Spleen (tissue), 11 donors: ENCODE results near the gene CUX1. TPM values are rescaled to one million over a fixed set of nuclear protein-coding genes. Genes with fewer than 3 reads are reported as not detected.

Experiments used
- DNase-seq: peaks from one replicate; pipeline ENCODE4 v3.0.0-alpha.2; 2020
- H3K27ac ChIP-seq, 8 donors: fragments of 200-600 bp; sonication (generic) in 7 of 8; 1 replicate in 4 of 8; 2 replicates in 4 of 8; pipeline versions ENCODE4 v1.5.0 to v1.8.0; 2016 to 2021; ENCODE audit warnings: inconsistent platforms in 4 of 8, mild to moderate bottlenecking in 4 of 8, moderate library complexity in 1 of 8
- H3K27me3 ChIP-seq, 7 donors: fragments of 200-600 bp; sonication (generic) in 6 of 7; replicated peaks in 1 of 7; 1 replicate in 4 of 7; 2 replicates in 3 of 7; pipeline versions ENCODE4 v1.5.0 to v1.8.0; 2016 to 2021; ENCODE audit warnings: inconsistent platforms in 3 of 7, mild to moderate bottlenecking in 1 of 7
- H3K36me3 ChIP-seq, 6 donors: fragments of 200-600 bp; sonication (generic) in 5 of 6; 1 replicate in 4 of 6; 2 replicates in 2 of 6; pipeline versions ENCODE4 v1.5.0 to v1.8.0; 2016 to 2021; ENCODE audit warnings: inconsistent platforms in 2 of 6
- H3K4me1 ChIP-seq, 6 donors: fragments of 200-600 bp; sonication (generic) in 5 of 6; 1 replicate in 3 of 6; 2 replicates in 3 of 6; pipeline versions ENCODE4 v1.5.0 to v1.8.0; 2016 to 2021; ENCODE audit warnings: inconsistent platforms in 3 of 6
- H3K4me3 ChIP-seq, 8 donors: fragments of 200-600 bp; sonication (generic) in 7 of 8; 1 replicate in 4 of 8; 2 replicates in 4 of 8; pipeline versions ENCODE4 v1.5.0 to v1.8.0; 2016 to 2021; ENCODE audit warnings: inconsistent platforms in 4 of 8, mild to moderate bottlenecking in 4 of 8, moderate library complexity in 2 of 8
- H3K9me3 ChIP-seq, 8 donors: fragments of 200-600 bp; sonication (generic) in 7 of 8; 1 replicate in 4 of 8; 2 replicates in 4 of 8; pipeline versions ENCODE4 v1.5.0 to v1.8.0; 2016 to 2021; ENCODE audit warnings: inconsistent platforms in 4 of 8
- CTCF ChIP-seq, 11 experiments: fragments of 200-600 bp in 7 of 11; fragments of 450-650 bp in 4 of 11; sonication (generic) in 4 of 11; IDR thresholded peaks in 8 of 11; conservative IDR thresholded peaks in 3 of 11; 1 replicate in 7 of 11; 2 replicates in 4 of 11; pipeline versions ENCODE4 v1.4.0 to v1.8.0; 2016 to 2021; ENCODE audit warnings: antibody characterized with exemption in 11 of 11, inconsistent platforms in 4 of 11, mild to moderate bottlenecking in 1 of 11
- POLR2A ChIP-seq, 3 donors: fragments of 450-650 bp; IDR thresholded peaks; one replicate each; pipeline ENCODE4 v1.5.1; 2017; ENCODE audit warnings: antibody characterized with exemption in 3 of 3, mild to moderate bottlenecking in 1 of 3
- POLR2AphosphoS5 ChIP-seq, 3 donors: sonication (generic); formaldehyde crosslinking; IDR thresholded peaks; one replicate each; pipeline ENCODE4 v1.5.1; 2017; ENCODE audit warnings: antibody characterized with exemption in 3 of 3
- WGBS, 5 donors: extraction: QIAGEN DNeasy Blood & Tissue Kit in 3 of 5; methylation state at CpG; one replicate each; pipeline versions ENCODE4 v1.1.5 to v1.1.7; 2013 to 2018; 5-methylcytosine and 5-hydroxymethylcytosine counted together
- intact Hi-C: fragments of 100-400 bp; cut with DNase I; formaldehyde crosslinking; loops from one replicate; pipeline ENCODE4 v1.15.0; 2023; ENCODE audit warnings: low total_unique reads
- polyA plus RNA-seq, 3 donors: library from polyadenylated mRNA; stranded (reverse); fragments of 200-250 nt; gene quantifications; one replicate each; pipeline ENCODE4 v1.2.1, GENCODE V29; 2013
- total RNA-seq, 7 donors: library from RNA; depleted of rRNA in 3 of 7; stranded (reverse); fragments of >200 nt in 3 of 7; fragmentation: NEBNext Ultra II Directional in 4 of 7; extraction: Animal tissue kit (Norgen Biotek cat#: 25700) in 4 of 7; gene quantifications; one replicate each; pipeline versions ENCODE4 v1.1.0 to v1.2.1, GENCODE V29; 2016 to 2021
- donor health status: healthy with polysubstance abuse.
- donor health status: DM: no; HTN: no; CAD: no; lungs with moderate emphysema.
- donor health status: DM: no; HTN: no; CAD: no.
- donor health status: Bipolar disorder and iron deficiency.
- donor health status: healthy.
- donor health status: DM: no; HTN: no; CAD: no.
- donor health status: DM: yes; HTN: yes; CAD: no.

The CUX1 gene
- total and polyA plus RNA-seq, 10 donors = 9.1 to 95.8 (median 61.9) TPM

GRCh38 chr7:102208826-102209225 lies 391.4 kb downstream of the CUX1 start:
- H3K4me1 ChIP-seq = no peaks in the 10 kb centered on the region
- H3K4me3 ChIP-seq = no peak overlapping the region
- TF ChIP-seq POLR2A (IDR thresholded peaks at IDR 0.05) (no peak), POLR2AphosphoS5 (IDR thresholded peaks at IDR 0.05) (no peak), CTCF (IDR thresholded peaks at IDR 0.05 in 8 of 11, conservative IDR thresholded peaks at IDR 0.05 in 3 of 11) (no peak)
- intact Hi-C loops = no loop called here
- no peak overlapping the region for H3K27ac ChIP-seq
- no peaks in the 10 kb centered on the region for H3K27me3 ChIP-seq
- 82 to 97% (median 89%) methylated on average over 14 of the region's 14 CpGs for WGBS, 5 donors
- DNase-seq = no peak
- H3K9me3 ChIP-seq = no peaks in the 10 kb centered on the region
- H3K36me3 ChIP-seq = peaks cover 0 to 100% (median 43%) of the 10 kb centered on the region in 6 donors

GRCh38 chr7:102210787-102211186 lies 393.4 kb downstream of the CUX1 start:
- Histone ChIP-seq H3K27me3 (no peaks in the 10 kb centered on the region), H3K4me3 (no peak overlapping the region), H3K4me1 (no peaks in the 10 kb centered on the region), H3K27ac (no peak overlapping the region), H3K9me3 (no peaks in the 10 kb centered on the region), H3K36me3 (peaks cover 0 to 100% (median 24%) of the 10 kb centered on the region in 6 donors)
- intact Hi-C loops = no loop called here
- WGBS, 5 donors = 87 to 94% (median 92%) methylated on average over 13 of the region's 13 CpGs
- no peak for DNase-seq
- TF ChIP-seq CTCF (IDR thresholded peaks at IDR 0.05 in 8 of 11, conservative IDR thresholded peaks at IDR 0.05 in 3 of 11) (no peak), POLR2AphosphoS5 (IDR thresholded peaks at IDR 0.05) (no peak), POLR2A (IDR thresholded peaks at IDR 0.05) (no peak)

- TF ChIP-seq CTCF (IDR thresholded peaks at IDR 0.05 in 8 of 11, conservative IDR thresholded peaks at IDR 0.05 in 3 of 11) = no peak
- no peak for TF ChIP-seq POLR2A (IDR thresholded peaks at IDR 0.05)
- TF ChIP-seq POLR2AphosphoS5 (IDR thresholded peaks at IDR 0.05) = no peak
- Histone ChIP-seq H3K9me3 (no peaks in the 10 kb centered on the region), H3K36me3 (peaks cover 0 to 94% (median 14%) of the 10 kb centered on the region in 6 donors), H3K27ac (no peak overlapping the region), H3K4me1 (no peaks in the 10 kb centered on the region), H3K4me3 (no peak overlapping the region), H3K27me3 (no peaks in the 10 kb centered on the region)
- WGBS, 5 donors = 85 to 87% (median 85%) methylated on average over 21 to 22 of the region's 22 CpGs
- intact Hi-C loops = no loop called here
- no peak for DNase-seq
These were observed 394.4 kb downstream of the CUX1 start for GRCh38 chr7:102211590-102212550.

- intact Hi-C loops = no loop called here
- WGBS, 5 donors = 85 to 92% (median 87%) methylated on average over 15 of the region's 15 CpGs
- Histone ChIP-seq H3K27me3 (no peaks in the 10 kb centered on the region), H3K27ac (no peak overlapping the region), H3K4me1 (no peaks in the 10 kb centered on the region), H3K9me3 (no peaks in the 10 kb centered on the region), H3K4me3 (no peak overlapping the region), H3K36me3 (peaks cover 0 to 88% (median 6%) of the 10 kb centered on the region in 6 donors)
- DNase-seq = no peak
- peak in 1 of 3 donors; percentile 15 for TF ChIP-seq POLR2AphosphoS5 (IDR thresholded peaks at IDR 0.05)
- TF ChIP-seq POLR2A (IDR thresholded peaks at IDR 0.05) = no peak
These were observed 397.1 kb downstream of the CUX1 start for GRCh38 chr7:102214477-102215072.
